CD4-positive, alpha-beta memory T cell (primary cell): ENCODE measurements around the gene FHIT. TPM values are rescaled to one million over a fixed set of nuclear protein-coding genes. Genes with fewer than 3 reads are reported as not detected.

ENCODE experiments used
- CTCF ChIA-PET: fragments of 350-600 bp; sonication (Branson Sonifier 250); formaldehyde crosslinking; loops from one replicate; lab custom pipeline; 2021; ENCODE audit warnings: inconsistent platforms; ENCODE audit not compliant: partially characterized antibody; lab: Charles Lee
- POLR2A ChIA-PET: fragments of 350-600 bp; sonication (Branson Sonifier 250); formaldehyde crosslinking; loops from one replicate; lab custom pipeline; 2021; ENCODE audit not compliant: partially characterized antibody; lab: Charles Lee
- DNase-seq, 5 donors: peaks; one replicate each; pipeline versions ENCODE4 v3.0.0 to v3.0.0-alpha.2; 2020 to 2022; ENCODE audit warnings: mixed read lengths in 1 of 5
- H3K27ac ChIP-seq: one replicate; pipeline ENCODE4 v1.7.0; 2013; ENCODE audit warnings: low read depth, low read length
- H3K27me3 ChIP-seq: 2 replicates; pipeline ENCODE4 v1.7.0; 2013; ENCODE audit warnings: mild to moderate bottlenecking, low read length, moderate library complexity; ENCODE audit not compliant: insufficient read depth
- H3K36me3 ChIP-seq: 2 replicates; pipeline ENCODE4 v1.7.0; 2013; ENCODE audit warnings: mild to moderate bottlenecking, low read length, moderate library complexity; ENCODE audit not compliant: insufficient read depth
- H3K4me1 ChIP-seq: 2 replicates; pipeline ENCODE4 v1.7.0; 2013; ENCODE audit warnings: mild to moderate bottlenecking, low read length, moderate library complexity; ENCODE audit not compliant: insufficient read depth
- H3K4me3 ChIP-seq, 2 donors: one replicate each; pipeline ENCODE4 v1.7.0; 2013; ENCODE audit warnings: low read length in 2 of 2, mild to moderate bottlenecking in 1 of 2
- H3K9me3 ChIP-seq, 2 donors: one replicate each; pipeline ENCODE4 v1.7.0; 2013; ENCODE audit warnings: low read length in 2 of 2, control low read depth in 1 of 2; ENCODE audit not compliant: control insufficient read depth in 1 of 2
- H3K27ac Mint-ChIP-seq, 7 donors: one replicate each; pipeline ENCODE4 v1.8.0; 2020 to 2021; ENCODE audit warnings: mixed read lengths in 7 of 7, mild to moderate bottlenecking in 6 of 7, inconsistent platforms in 3 of 7, moderate library complexity in 3 of 7
- H3K27me3 Mint-ChIP-seq, 2 donors: one replicate each; pipeline ENCODE4 v1.8.0; 2020 to 2021; ENCODE audit warnings: mixed read lengths in 2 of 2
- H3K36me3 Mint-ChIP-seq, 2 donors: one replicate each; pipeline ENCODE4 v1.8.0; 2020 to 2021; ENCODE audit warnings: mixed read lengths in 2 of 2, inconsistent platforms in 1 of 2, mild to moderate bottlenecking in 1 of 2
- H3K4me1 Mint-ChIP-seq, 4 donors: one replicate each; pipeline ENCODE4 v1.8.0; 2020 to 2021; ENCODE audit warnings: mixed read lengths in 4 of 4, mild to moderate bottlenecking in 1 of 4
- H3K4me3 Mint-ChIP-seq, 8 donors: one replicate each; pipeline ENCODE4 v1.8.0; 2020 to 2021; ENCODE audit warnings: mixed read lengths in 8 of 8, mild to moderate bottlenecking in 7 of 8, moderate library complexity in 6 of 8, inconsistent platforms in 3 of 8
- H3K9me3 Mint-ChIP-seq, 8 donors: one replicate each; pipeline ENCODE4 v1.8.0; 2020 to 2021; ENCODE audit warnings: mixed read lengths in 8 of 8, mild to moderate bottlenecking in 5 of 8, inconsistent platforms in 3 of 8, moderate library complexity in 1 of 8
- intact Hi-C: fragments of 100-400 bp; cut with micrococcal nuclease; formaldehyde crosslinking; loops from one replicate; pipeline ENCODE4 v1.15.1; 2023
- polyA plus RNA-seq, 2 donors: library from polyadenylated mRNA; unstranded; fragments of 300-500 nt; fragmentation: Illumina TruSeq; gene quantifications; one replicate each; pipeline ENCODE4 v1.2.3, GENCODE V29; 2021
- total RNA-seq, 2 experiments: library from RNA; stranded (reverse); gene quantifications; one replicate each; pipeline ENCODE4 v1.2.3, GENCODE V29; 2021

Gene FHIT
- total and polyA plus RNA-seq, 4 experiments from 2014 or later = 8.5 to 58.7 (median 33.2) TPM

DNA sequence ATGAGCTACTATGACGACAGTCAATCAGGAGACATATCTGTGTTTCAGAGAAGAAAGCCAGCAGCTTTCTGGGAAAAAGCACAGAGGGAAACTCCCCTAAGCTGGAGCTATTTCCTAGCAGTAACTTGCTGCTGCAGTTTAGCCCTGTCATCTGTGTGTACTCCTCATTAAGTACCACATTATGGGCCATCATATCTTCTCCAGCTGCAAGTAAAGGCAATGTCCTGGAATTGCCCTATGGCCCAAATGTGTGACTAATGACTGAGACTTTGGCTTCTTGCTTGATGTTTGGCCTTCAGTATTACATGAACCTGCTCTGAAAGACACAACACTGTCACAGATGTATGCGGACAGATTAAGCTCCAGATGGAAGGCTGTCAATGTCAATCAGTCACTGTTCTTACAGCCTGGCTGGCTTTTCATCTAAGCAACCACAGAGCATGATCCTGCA is 190.8 kb downstream of the FHIT start:
- Histone ChIP-seq H3K4me3 (no peak overlapping the region), H3K27me3 (no peaks in the 10 kb centered on the region), H3K4me1 (no peaks in the 10 kb centered on the region), H3K36me3 (no peaks in the 10 kb centered on the region), H3K27ac (no peak overlapping the region), H3K9me3 (no peaks in the 10 kb centered on the region)
- Mint-ChIP-seq H3K9me3 (peaks cover 0 to 8% (median 3%) of the 10 kb centered on the region in 8 donors), H3K4me1 (no peaks in the 10 kb centered on the region), H3K27me3 (no peaks in the 10 kb centered on the region), H3K4me3 (no peak overlapping the region), H3K36me3 (no peaks in the 10 kb centered on the region), H3K27ac (no peak overlapping the region)
- no peak for DNase-seq
- intact Hi-C loops = no loop called here
- ChIA-PET CTCF (no interaction called here), POLR2A (no interaction called here)

- Mint-ChIP-seq H3K9me3 (peaks cover 0 to 8% (median 3%) of the 10 kb centered on the region in 8 donors), H3K36me3 (no peaks in the 10 kb centered on the region), H3K27ac (no peak overlapping the region), H3K27me3 (no peaks in the 10 kb centered on the region), H3K4me3 (no peak overlapping the region), H3K4me1 (no peaks in the 10 kb centered on the region)
- no peaks in the 10 kb centered on the region for H3K9me3 ChIP-seq
- no peak for DNase-seq
- intact Hi-C loops = no loop called here
- POLR2A ChIA-PET = no interaction called here
- no peaks in the 10 kb centered on the region for H3K4me1 ChIP-seq
- no peaks in the 10 kb centered on the region for H3K27me3 ChIP-seq
- no peaks in the 10 kb centered on the region for H3K36me3 ChIP-seq
- H3K27ac ChIP-seq = no peak overlapping the region
- no peak overlapping the region for H3K4me3 ChIP-seq
- CTCF ChIA-PET = no interaction called here
Measured at GRCh38 chr3:61058836-61059235, 192.4 kb downstream of the FHIT start.

DNA sequence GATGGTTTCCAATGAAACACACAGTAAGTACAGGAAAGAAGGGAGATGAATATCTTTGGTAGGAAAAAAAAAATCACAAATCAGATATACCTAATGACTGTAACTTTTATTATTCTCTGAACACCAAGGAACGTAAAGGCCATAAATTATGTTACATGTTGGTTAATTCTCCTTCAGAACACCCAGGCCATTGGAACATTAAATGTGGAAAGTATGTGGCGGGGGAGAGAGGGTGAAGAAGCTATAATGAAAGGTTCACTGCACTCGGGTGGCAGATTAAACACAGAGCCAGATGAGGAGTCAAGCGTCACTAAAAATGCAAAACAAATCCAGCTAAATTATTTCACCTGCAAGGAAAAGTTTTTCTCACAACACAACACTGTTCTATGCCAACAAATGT is 193.8 kb downstream of the FHIT start:
- no peak overlapping the region for H3K4me3 ChIP-seq
- no peak for DNase-seq
- no peak overlapping the region for H3K4me3 Mint-ChIP-seq
- H3K36me3 ChIP-seq = no peaks in the 10 kb centered on the region
- H3K9me3 Mint-ChIP-seq = peaks cover 0 to 11% (median 2%) of the 10 kb centered on the region in 8 donors
- H3K27ac Mint-ChIP-seq = no peak overlapping the region
- H3K27me3 Mint-ChIP-seq = no peaks in the 10 kb centered on the region
- ChIA-PET CTCF (no interaction called here), POLR2A (no interaction called here)
- H3K27ac ChIP-seq = no peak overlapping the region
- no peaks in the 10 kb centered on the region for H3K27me3 ChIP-seq
- no peaks in the 10 kb centered on the region for H3K36me3 Mint-ChIP-seq
- intact Hi-C loops = no loop called here
- no peaks in the 10 kb centered on the region for H3K4me1 Mint-ChIP-seq
- H3K4me1 ChIP-seq = no peaks in the 10 kb centered on the region
- H3K9me3 ChIP-seq = no peaks in the 10 kb centered on the region

- Mint-ChIP-seq H3K4me1 (no peaks in the 10 kb centered on the region), H3K9me3 (peaks cover 0 to 15% (median 4%) of the 10 kb centered on the region in 8 donors), H3K27ac (no peak overlapping the region), H3K27me3 (no peaks in the 10 kb centered on the region), H3K4me3 (no peak overlapping the region), H3K36me3 (no peaks in the 10 kb centered on the region)
- ChIA-PET CTCF (no interaction called here), POLR2A (no interaction called here)
- Histone ChIP-seq H3K27me3 (no peaks in the 10 kb centered on the region), H3K4me3 (no peak overlapping the region), H3K4me1 (no peaks in the 10 kb centered on the region), H3K27ac (no peak overlapping the region), H3K36me3 (no peaks in the 10 kb centered on the region), H3K9me3 (no peaks in the 10 kb centered on the region)
- no peak for DNase-seq
- intact Hi-C loops = no loop called here
Measured at GRCh38 chr3:61055447-61055846, 195.8 kb downstream of the FHIT start.

DNA sequence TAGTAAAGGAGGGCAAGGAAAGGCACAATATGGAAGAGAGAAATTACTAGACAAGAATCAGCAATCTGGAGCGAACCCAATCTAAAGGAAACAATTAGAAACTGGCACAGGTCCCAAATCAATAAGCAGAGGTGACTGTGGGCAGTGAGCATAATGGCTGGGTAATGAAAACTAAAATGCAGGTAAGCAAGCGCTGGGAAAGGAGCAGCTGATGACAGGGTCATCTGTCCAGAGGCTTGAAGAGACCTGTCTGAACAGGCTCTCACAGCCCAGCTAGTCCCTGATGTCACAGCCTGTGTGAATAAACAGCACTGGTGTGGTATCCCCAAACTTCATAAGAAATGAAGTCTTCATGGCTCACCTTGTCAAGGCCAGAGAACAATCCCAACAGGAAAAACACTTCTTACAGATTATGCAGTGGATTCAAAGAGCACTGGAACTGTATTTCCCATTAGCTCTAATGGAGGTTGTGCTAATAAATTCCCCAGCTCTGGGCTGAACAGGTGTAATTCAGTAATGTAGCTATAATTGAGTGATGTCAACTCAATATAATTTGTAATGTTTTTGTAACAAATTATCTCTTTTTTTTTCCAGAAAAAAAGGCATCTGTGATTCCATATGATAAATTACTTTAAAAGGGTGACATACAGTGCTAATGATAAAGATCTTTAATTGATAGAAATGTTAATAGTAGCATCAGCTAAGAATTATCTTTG is 197.3 kb downstream of the FHIT start:
- no peaks in the 10 kb centered on the region for H3K36me3 ChIP-seq
- CTCF ChIA-PET = no interaction called here
- POLR2A ChIA-PET = no interaction called here
- no peaks in the 10 kb centered on the region for H3K36me3 Mint-ChIP-seq
- H3K9me3 Mint-ChIP-seq = peaks cover 2 to 18% (median 6%) of the 10 kb centered on the region in 8 donors
- DNase-seq = no peak
- intact Hi-C loops = no loop called here
- no peak overlapping the region for H3K27ac ChIP-seq
- no peaks in the 10 kb centered on the region for H3K27me3 ChIP-seq
- no peak overlapping the region for H3K27ac Mint-ChIP-seq
- no peaks in the 10 kb centered on the region for H3K27me3 Mint-ChIP-seq
- H3K4me1 ChIP-seq = no peaks in the 10 kb centered on the region
- no peak overlapping the region for H3K4me3 Mint-ChIP-seq
- H3K9me3 ChIP-seq = no peaks in the 10 kb centered on the region
- no peak overlapping the region for H3K4me3 ChIP-seq
- no peaks in the 10 kb centered on the region for H3K4me1 Mint-ChIP-seq

- intact Hi-C loops = no loop called here
- ChIA-PET POLR2A (no interaction called here), CTCF (no interaction called here)
- H3K4me1 ChIP-seq = no peaks in the 10 kb centered on the region
- DNase-seq = no peak
- H3K4me3 ChIP-seq = no peak overlapping the region
- Mint-ChIP-seq H3K4me1 (no peaks in the 10 kb centered on the region), H3K9me3 (peaks cover 4 to 24% (median 7%) of the 10 kb centered on the region in 8 donors), H3K4me3 (no peak overlapping the region), H3K27me3 (no peaks in the 10 kb centered on the region), H3K27ac (no peak overlapping the region), H3K36me3 (no peaks in the 10 kb centered on the region)
- no peaks in the 10 kb centered on the region for H3K9me3 ChIP-seq
- no peaks in the 10 kb centered on the region for H3K27me3 ChIP-seq
- no peaks in the 10 kb centered on the region for H3K36me3 ChIP-seq
- no peak overlapping the region for H3K27ac ChIP-seq
Measured at GRCh38 chr3:61052851-61053250, 198.4 kb downstream of the FHIT start.

DNA sequence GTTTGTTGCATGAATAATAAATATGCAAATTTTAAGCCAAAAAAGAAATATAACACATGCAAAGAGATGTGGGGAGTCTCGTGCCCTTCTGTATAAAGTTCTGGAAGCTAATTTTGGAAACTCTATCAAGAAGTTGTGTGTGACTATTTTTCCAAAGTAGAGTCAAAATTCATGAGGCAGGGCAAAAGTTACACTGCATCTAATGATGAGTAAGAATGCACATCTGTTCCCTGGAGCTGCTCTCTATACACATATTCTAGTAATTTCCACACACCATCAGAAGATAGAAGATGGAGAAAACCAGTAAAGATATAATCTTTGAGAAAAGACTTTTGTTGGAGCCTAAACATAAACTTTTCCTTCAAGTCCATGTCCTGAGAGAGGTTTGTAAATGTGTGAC is 199.6 kb downstream of the FHIT start:
- no peaks in the 10 kb centered on the region for H3K27me3 Mint-ChIP-seq
- no peaks in the 10 kb centered on the region for H3K36me3 Mint-ChIP-seq
- no peaks in the 10 kb centered on the region for H3K4me1 ChIP-seq
- POLR2A ChIA-PET = no interaction called here
- no peak overlapping the region for H3K27ac Mint-ChIP-seq
- CTCF ChIA-PET = no interaction called here
- no peaks in the 10 kb centered on the region for H3K36me3 ChIP-seq
- intact Hi-C loops = no loop called here
- H3K4me3 Mint-ChIP-seq = no peak overlapping the region
- H3K9me3 Mint-ChIP-seq = peaks cover 4 to 33% (median 8%) of the 10 kb centered on the region in 8 donors
- H3K27me3 ChIP-seq = no peaks in the 10 kb centered on the region
- no peak overlapping the region for H3K4me3 ChIP-seq
- H3K27ac ChIP-seq = no peak overlapping the region
- DNase-seq = no peak
- no peaks in the 10 kb centered on the region for H3K4me1 Mint-ChIP-seq
- H3K9me3 ChIP-seq = no peaks in the 10 kb centered on the region
